ENCODE data around the gene IL22RA1. TPM values are rescaled to one million over a fixed set of nuclear protein-coding genes. Genes with fewer than 3 reads are reported as not detected.

Gene IL22RA1
- total RNA-seq, 2 donors from 2014 or later, result 26.6 to 40.0 TPM

DNA sequence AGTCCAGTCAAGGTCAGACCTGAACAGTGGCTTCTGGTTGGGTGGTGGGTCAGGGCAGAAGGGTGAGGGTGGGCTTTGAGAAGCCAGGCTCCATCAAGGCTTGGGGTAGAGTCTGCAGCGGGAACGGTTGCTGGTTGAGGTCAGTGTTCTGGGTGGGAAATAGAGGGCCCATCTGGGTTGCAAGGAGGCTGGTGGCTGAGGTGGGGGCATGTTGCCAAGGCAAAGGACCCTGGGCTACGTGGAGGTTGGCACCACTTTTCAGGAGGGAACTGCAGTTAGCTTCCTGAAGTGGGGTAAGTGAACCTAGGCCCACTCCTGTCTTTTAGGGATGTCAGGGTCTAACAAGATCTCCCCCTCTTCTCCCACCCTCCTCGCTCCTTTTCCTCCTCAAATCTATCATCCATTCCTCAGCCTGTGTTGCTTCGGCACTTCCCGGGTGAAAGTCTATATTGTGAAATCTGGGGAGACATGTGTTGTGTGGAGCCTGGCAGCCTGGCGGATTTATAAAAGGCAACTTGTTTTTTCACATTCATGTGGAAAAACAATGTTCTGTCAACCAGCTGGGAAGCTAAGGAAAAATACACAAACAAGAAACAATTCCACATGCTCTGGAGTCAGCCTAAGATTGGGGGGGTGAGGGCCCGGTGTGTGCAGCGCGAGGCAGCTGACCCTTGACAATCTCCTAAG is 1.5 kb downstream of the IL22RA1 start:
- DNase-seq (no peak), ATAC-seq (no peak)
- intact Hi-C loops (cut with DNase I, micrococcal nuclease), result no loop called here

DNA sequence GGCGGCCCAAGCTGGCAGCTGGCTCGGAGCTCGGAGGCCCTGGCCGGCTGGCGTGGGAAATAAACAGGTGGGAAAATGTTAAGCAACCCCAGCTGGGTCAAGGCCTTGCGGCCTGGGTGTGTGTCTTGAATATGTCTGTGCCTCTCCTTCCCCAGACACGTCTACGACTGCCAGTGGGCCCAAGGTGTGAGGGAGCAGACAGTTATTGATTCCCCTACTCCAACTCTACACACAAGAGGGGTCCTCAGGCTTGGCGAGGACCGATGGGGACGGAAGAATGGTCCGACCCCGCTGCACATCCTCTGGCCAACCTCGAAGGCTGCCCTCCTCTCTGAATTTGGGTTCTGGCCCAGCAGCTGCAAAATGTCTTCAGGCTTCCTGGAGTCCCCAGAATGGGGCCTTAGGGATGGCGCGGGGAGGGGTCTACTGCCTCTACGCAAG is 2.2 kb downstream of the IL22RA1 start:
- intact Hi-C loops (cut with DNase I, micrococcal nuclease), result no loop called here
- no peak for ATAC-seq

GRCh38 chr1:24139841-24140425 is 3.0 kb downstream of the IL22RA1 start:
- ATAC-seq (no peak), DNase-seq (no peak)
- intact Hi-C loops (cut with DNase I, micrococcal nuclease), result no loop called here

More for the DNA sequence above, 2.2 kb downstream of the IL22RA1 start:
- no peak for DNase-seq

- no peak for DNase-seq
- intact Hi-C loops (cut with DNase I, micrococcal nuclease), result no loop called here
- ATAC-seq, result no peak
Observed at GRCh38 chr1:24139222-24139489, 3.8 kb downstream of the IL22RA1 start.

GRCh38 chr1:24138476-24139221 is 4.3 kb downstream of the IL22RA1 start:
- intact Hi-C loops (cut with DNase I, micrococcal nuclease), result no loop called here
- ATAC-seq (no peak), DNase-seq (no peak)

DNA sequence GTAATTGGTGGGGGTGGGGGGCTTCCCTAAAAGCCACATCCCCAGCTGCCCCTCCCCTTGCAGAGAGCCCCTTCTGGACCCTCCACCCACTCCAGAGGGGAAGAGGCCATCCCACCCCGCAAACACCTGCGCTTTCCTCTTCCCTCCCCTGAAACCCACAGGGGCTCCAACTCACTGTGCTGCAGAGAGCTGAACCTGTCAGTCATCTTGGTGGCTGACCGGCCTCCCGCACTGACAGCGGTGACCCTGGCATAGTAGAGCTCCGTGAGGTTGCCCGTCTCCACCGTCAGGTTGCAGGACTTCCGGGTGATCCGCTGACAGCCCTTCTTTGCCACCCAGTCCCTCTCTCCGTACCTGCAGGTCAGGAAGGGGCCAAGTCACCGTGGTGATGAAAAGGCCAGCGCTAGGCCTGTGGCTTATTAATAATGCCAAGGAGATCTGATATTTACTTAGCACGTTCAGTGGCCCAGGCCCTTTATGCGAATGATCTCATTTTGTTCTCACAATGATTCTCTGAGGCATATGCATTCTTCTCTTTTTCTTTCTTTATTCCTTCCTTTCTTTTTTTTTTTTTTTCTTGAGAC is 5.9 kb downstream of the IL22RA1 start:
- ATAC-seq, result no peak
- no peak for DNase-seq
- intact Hi-C loops (cut with DNase I, micrococcal nuclease), result no loop called here

- intact Hi-C loops (cut with DNase I, micrococcal nuclease), result no loop called here
- no peak for ATAC-seq
- DNase-seq, result peak in 1 of 2 donors; percentile 13
Observed at GRCh38 chr1:24134376-24134775, 8.6 kb downstream of the IL22RA1 start.

GRCh38 chr1:24133819-24134218 is 9.1 kb downstream of the IL22RA1 start:
- ATAC-seq, result no peak
- intact Hi-C loops (cut with DNase I, micrococcal nuclease), result no loop called here
- no peak for DNase-seq

DNA sequence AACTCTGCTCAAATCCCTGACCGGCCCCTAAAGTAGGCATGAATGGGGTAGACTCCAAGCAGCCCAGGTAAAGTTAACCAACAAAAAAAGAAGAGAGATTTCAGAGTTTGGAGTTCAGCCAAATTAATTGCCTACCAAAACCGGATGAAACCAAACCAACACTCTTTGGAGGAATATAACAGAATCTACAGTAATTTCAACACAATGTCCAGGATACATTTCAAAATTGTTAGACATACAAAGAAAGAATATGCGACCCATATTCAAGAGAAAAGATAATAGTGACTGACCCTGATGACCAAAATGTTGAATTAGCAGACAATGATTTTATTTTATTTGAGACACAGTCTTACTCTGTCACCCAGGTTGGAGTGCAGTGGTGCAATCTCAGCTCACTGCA is 12.6 kb downstream of the IL22RA1 start:
- intact Hi-C loops (cut with DNase I, micrococcal nuclease), result no loop called here
- DNase-seq (no peak), ATAC-seq (no peak)

- ATAC-seq (peak; percentile 56), DNase-seq (no peak)
- intact Hi-C loops (cut with DNase I, micrococcal nuclease), result no loop called here
Observed at GRCh38 chr1:24127801-24128363, 15.1 kb downstream of the IL22RA1 start.

DNA sequence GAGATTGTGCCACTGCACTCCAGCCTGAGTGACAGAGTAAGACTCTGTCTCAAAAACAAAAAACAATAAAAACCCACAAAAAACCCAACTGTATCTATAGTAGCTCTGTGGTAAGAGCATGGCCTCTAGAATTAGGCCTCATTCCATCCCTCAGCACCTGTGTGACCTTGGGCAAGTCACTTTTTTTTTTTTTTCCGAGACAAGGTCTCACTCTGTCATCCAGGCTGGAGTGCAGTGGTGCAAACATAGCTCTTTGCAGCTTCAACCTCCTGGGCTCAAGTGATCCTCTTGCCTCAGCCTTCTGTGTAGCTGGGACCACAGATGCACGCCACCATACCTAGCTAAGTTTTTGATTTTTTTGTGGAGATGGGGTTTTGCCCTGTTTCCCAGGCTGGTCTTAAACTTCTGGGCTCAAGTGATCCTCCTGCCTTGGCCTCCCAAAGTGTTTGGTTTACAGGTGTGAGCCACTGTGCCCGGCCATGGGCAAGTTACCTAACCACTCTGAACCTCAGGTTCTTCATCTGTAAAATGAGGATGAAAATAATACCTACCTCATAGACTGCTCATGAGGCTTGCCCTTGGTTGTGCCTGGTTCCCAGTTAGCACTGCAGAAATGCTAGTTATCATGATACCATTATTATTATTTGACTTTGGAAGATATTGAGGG is 15.7 kb downstream of the IL22RA1 start:
- DNase-seq, result peak in 1 of 2 donors; percentile 0
- no peak for ATAC-seq
- intact Hi-C loops (cut with DNase I, micrococcal nuclease), result no loop called here

DNA sequence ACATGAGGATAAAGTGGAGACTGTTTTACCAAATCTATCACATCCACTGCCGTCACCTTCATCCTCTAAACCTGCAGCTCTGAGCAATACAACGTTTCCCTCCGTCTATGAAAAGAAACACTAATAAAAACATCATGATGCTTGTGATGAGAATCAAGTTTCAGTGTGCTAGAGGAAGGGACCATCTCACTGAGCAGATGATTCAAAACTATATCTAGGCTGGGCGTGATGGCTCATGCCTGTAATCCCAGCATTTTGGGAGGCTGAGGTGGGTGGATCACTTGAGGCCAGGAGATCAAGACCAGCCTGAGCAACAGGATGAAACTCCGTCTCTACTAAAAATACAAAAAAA is 16.3 kb downstream of the IL22RA1 start:
- intact Hi-C loops (cut with DNase I, micrococcal nuclease), result no loop called here
- ATAC-seq, result no peak
- peak in 1 of 2 donors; percentile 4 for DNase-seq

- intact Hi-C loops (cut with DNase I, micrococcal nuclease), result no loop called here
- DNase-seq, result peak in 1 of 2 donors; percentile 14
- ATAC-seq, result no peak
Observed at GRCh38 chr1:24126018-24126671, 16.8 kb downstream of the IL22RA1 start.

DNA sequence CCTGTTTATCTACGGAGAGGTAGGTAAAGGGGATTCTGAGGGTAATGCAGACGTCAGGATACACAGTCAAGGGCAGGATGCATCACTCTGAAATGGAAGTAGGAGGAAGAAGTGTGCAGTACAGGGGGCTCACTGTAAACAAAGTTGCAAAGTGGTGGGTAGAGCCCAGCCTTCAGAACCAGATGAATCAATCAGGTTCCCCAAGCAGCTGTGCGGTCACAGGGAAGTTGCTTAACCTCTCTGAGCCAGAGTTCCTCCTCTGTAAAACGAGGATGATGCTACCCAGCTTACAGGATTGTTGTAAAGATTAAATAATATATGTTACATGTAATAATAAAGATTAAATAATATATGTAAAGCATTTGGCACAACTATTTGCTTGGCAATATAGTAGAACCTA is 17.5 kb downstream of the IL22RA1 start:
- intact Hi-C loops (cut with DNase I, micrococcal nuclease), result no loop called here
- ATAC-seq, result no peak
- peak in 1 of 2 donors; percentile 12 for DNase-seq

DNA sequence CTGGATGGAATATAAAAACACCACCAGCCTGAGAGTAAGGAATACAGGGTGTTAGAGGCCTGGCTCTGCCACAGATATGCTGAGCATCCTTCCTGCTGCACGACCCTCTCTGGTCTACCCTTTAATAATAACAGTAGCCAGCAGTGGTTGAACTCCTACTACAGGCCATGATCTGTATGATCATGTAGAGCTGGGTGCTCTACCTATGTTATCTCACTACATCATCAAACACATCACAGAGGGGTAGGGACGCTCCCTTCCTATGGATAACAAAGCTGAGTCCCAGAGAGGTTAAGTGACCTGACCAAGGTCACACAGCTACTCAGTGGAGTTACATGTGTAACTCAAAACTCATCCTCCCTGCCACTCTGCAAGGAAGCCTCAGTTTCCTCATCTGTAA is 18.0 kb downstream of the IL22RA1 start:
- no peak for ATAC-seq
- DNase-seq, result no peak
- intact Hi-C loops (cut with DNase I, micrococcal nuclease), result no loop called here

DNA sequence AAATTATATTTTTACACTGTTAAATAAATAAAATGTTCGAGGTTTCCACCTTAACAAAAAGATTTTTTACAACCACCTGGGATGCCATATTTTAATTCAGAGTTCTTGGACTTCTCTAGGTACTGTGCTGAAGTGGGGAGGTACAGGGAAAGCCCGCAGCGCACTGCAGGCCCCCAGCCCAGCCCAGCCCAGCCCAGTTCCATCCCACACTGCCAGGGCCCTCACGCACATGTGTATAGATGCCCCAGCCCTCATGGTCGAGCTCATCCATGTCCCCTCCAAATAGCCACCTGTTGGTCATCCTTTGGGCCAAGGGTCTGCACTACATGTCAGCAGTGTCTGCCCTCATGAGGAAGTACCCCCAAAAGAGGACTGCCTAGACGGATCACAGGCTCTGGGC is 19.3 kb downstream of the IL22RA1 start:
- intact Hi-C loops (cut with DNase I, micrococcal nuclease), result no loop called here
- ATAC-seq, result no peak

DNA sequence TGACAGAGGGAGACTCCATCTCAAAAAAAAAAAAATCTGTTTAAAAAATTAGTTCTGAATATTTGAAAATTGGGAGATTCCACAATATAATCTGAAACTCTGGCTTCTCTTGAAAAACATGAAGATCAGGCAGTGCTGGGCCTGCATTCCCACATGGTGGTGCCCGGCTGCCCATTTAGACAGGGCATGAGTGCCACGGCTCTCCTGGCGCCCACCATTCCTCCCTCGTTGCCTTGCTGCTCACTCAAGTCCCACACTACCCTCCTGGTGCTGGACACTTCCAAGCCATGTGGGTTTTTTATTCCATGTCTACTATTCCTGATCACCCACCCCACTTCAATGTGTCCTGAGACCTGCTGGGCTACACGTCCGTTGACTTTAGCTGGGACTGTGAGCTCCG is 20.2 kb downstream of the IL22RA1 start:
- ATAC-seq, result no peak
- intact Hi-C loops (cut with DNase I, micrococcal nuclease), result no loop called here
- peak in 1 of 2 donors; percentile 14 for DNase-seq

More for the DNA sequence above, 19.3 kb downstream of the IL22RA1 start:
- peak in 1 of 2 donors; percentile 15 for DNase-seq

DNA sequence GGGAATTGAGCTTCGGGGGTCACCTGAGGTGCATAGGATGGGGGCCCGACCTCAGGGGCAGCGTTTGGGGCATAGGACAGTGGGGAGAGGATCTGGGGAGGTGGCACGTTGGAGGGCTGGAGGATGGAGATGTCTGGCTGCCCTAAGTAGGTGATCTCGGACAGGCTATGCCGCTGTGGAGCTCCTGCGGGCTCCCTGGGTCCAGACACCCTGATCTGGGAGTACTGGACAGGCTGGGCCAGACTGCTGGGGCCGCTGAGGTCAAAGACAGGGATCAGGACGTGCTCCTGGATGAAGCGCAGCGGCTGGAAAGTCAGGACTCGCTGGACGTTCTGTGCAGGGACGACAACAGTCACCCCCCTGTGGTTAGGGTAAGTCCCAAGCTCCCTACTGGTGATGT is 21.5 kb downstream of the IL22RA1 start:
- intact Hi-C loops (cut with DNase I, micrococcal nuclease), result no loop called here
- DNase-seq (no peak), ATAC-seq (no peak)

- intact Hi-C loops (cut with DNase I, micrococcal nuclease), result no loop called here
- DNase-seq, result no peak
- no peak for ATAC-seq
Observed at GRCh38 chr1:24120965-24121364, 22.0 kb downstream of the IL22RA1 start.

Measured in left colon (tissue), 2 donors.